ENCODE data around the gene RPS19.

Gene RPS19

GRCh38 chr19:41859618-41860418 is at the start of gene RPS19:
TSS of gene RPS19 (plus strand) at chr19:41860255. CDS start at chr19:41860775, 520 bp downstream.
- Histone ChIP-seq H3K27ac (peak within 1 kb of the TSS; percentile 89 to 92), H3K4me1 (peaks cover 0 to 38% (median 26%) of the 10 kb centered on the region in 4 donors), H3K9me3 (no peaks in the 10 kb centered on the region), H3K36me3 (peaks cover 32 to 39% (median 37%) of the 10 kb centered on the region in 3 donors), H3K4me3 (peak within 1 kb of the TSS; percentile 73 to 88), H3K27me3 (peaks cover 0 to 3% of the 10 kb centered on the region in 2 donors)
- intact Hi-C loops (cut with DNase I; ENCODE audit: low total_unique reads), result loop anchor here (2.0 kb wide), 1 partner anchor 25 kb away; no protein-coding TSS in a partner anchor
- peak; percentile 97 to 99 for DNase-seq
- peak; percentile 64 to 90 for TF ChIP-seq CTCF (IDR thresholded peaks at IDR 0.05)

GRCh38 chr19:41810301-41810700 is 49.8 kb upstream of the RPS19 start:
- Histone ChIP-seq H3K9me3 (no peaks in the 10 kb centered on the region), H3K27ac (no peak overlapping the region), H3K4me1 (no peaks in the 10 kb centered on the region), H3K4me3 (no peak overlapping the region), H3K27me3 (peaks cover 0 to 41% of the 10 kb centered on the region in 2 donors), H3K36me3 (no peaks in the 10 kb centered on the region)
- intact Hi-C loops (cut with DNase I; ENCODE audit: low total_unique reads), result no loop called here
- TF ChIP-seq CTCF (IDR thresholded peaks at IDR 0.05), result no peak
- no peak for DNase-seq

GRCh38 chr19:41811036-41811435 is 49.0 kb upstream of the RPS19 start:
- Histone ChIP-seq H3K9me3 (no peaks in the 10 kb centered on the region), H3K27ac (no peak overlapping the region), H3K27me3 (peaks cover 0 to 41% of the 10 kb centered on the region in 2 donors), H3K36me3 (no peaks in the 10 kb centered on the region), H3K4me1 (no peaks in the 10 kb centered on the region), H3K4me3 (no peak overlapping the region)
- TF ChIP-seq CTCF (IDR thresholded peaks at IDR 0.05), result no peak
- intact Hi-C loops (cut with DNase I; ENCODE audit: low total_unique reads), result no loop called here
- DNase-seq, result peak in 1 of 2 donors; percentile 47

GRCh38 chr19:41811981-41812380 is 48.1 kb upstream of the RPS19 start:
- no peak for TF ChIP-seq CTCF (IDR thresholded peaks at IDR 0.05)
- no peak overlapping the region for H3K4me3 ChIP-seq
- H3K4me1 ChIP-seq, result no peaks in the 10 kb centered on the region
- H3K27me3 ChIP-seq, result peaks cover 0 to 41% of the 10 kb centered on the region in 2 donors
- H3K36me3 ChIP-seq, result no peaks in the 10 kb centered on the region
- DNase-seq, result no peak
- intact Hi-C loops (cut with DNase I; ENCODE audit: low total_unique reads), result no loop called here
- no peaks in the 10 kb centered on the region for H3K9me3 ChIP-seq
- no peak overlapping the region for H3K27ac ChIP-seq

- H3K9me3 ChIP-seq, result no peaks in the 10 kb centered on the region
- H3K36me3 ChIP-seq, result no peaks in the 10 kb centered on the region
- DNase-seq, result no peak
- peaks cover 0 to 27% of the 10 kb centered on the region in 2 donors for H3K27me3 ChIP-seq
- H3K27ac ChIP-seq, result no peak overlapping the region
- no peak for TF ChIP-seq CTCF (IDR thresholded peaks at IDR 0.05)
- H3K4me1 ChIP-seq, result no peaks in the 10 kb centered on the region
- intact Hi-C loops (cut with DNase I; ENCODE audit: low total_unique reads), result no loop called here
- no peak overlapping the region for H3K4me3 ChIP-seq
Measured at GRCh38 chr19:41813911-41814310, 46.1 kb upstream of the RPS19 start.
